K562 (cell line): Measurements from ENCODE around the gene SPTAN1. TPM values are rescaled to one million over a fixed set of nuclear protein-coding genes. Genes with fewer than 3 reads are reported as not detected.

Experiments used
- ATAC-seq: fragments of 200-7000 bp; cut with Tn5 transposase; 3 replicates; pipeline ENCODE4 v1.9.1; 2020; ENCODE audit warnings: moderate library complexity
- BruUV-seq: library from RNA; stranded (reverse); fragments of 400-500 nt; replicated peaks from 2 replicates; lab custom pipeline; 2021; lab: Mats Ljungman, UMichigan
- CTCF ChIA-PET: fragments of 300-600 bp; formaldehyde crosslinking; extraction: SDS; loops from one replicate; lab custom pipeline; 2021; ENCODE audit warnings: low intra/inter-chr PET ratio; lab: Yijun Ruan, JAX
- POLR2A ChIA-PET: fragments of 300-600, 350-650 bp; sonication (Branson Sonifier 250); formaldehyde crosslinking; extraction: SDS; loops from one replicate; lab custom pipeline; 2021; ENCODE audit warnings: antibody characterized with exemption, inconsistent platforms; lab: Yijun Ruan, JAX
- DNase-seq, 4 experiments: peaks; one replicate each; pipeline versions ENCODE4 v3.0.0 to v3.0.0-alpha.2; 2011 to 2018; ENCODE audit warnings: low spot score in 3 of 4, mixed read lengths in 3 of 4; ENCODE audit errors: extremely low read depth in 1 of 4
- FAIRE-seq: peaks from 2 replicates; lab custom pipeline; 2011; peaks lifted over from hg19 to GRCh38; lab: Jason Lieb, UNC
- H2AFZ ChIP-seq: 2 replicates; pipeline ENCODE4 v1.6.0; 2011; ENCODE audit warnings: low read depth, low read length, control low read depth, inconsistent platforms
- H3K27ac ChIP-seq: fragments of 200-600 bp; 3 replicates; pipeline ENCODE4 v1.8.0; 2011; ENCODE audit warnings: low read depth, mild to moderate bottlenecking, control low read depth, inconsistent platforms, low read length, moderate library complexity, mixed read lengths; ENCODE audit errors: extremely low read depth
- H3K27me3 ChIP-seq, 2 experiments: fragments of 300-600 bp in 1 of 2; 2 replicates in 1 of 2; 3 replicates in 1 of 2; pipeline versions ENCODE4 v1.6.0 to v1.8.0; 2011; ENCODE audit warnings: inconsistent platforms in 2 of 2, low read length in 2 of 2, mild to moderate bottlenecking in 1 of 2, mixed read lengths in 1 of 2, moderate library complexity in 1 of 2; ENCODE audit not compliant: control insufficient read depth in 2 of 2, insufficient read depth in 2 of 2
- H3K36me3 ChIP-seq: fragments of 300-600 bp; 3 replicates; pipeline ENCODE4 v1.8.0; 2011; ENCODE audit warnings: mild to moderate bottlenecking, low read length, inconsistent platforms; ENCODE audit not compliant: control insufficient read depth, insufficient read depth
- H3K4me1 ChIP-seq, 2 experiments: fragments of 200-600 bp in 1 of 2; replicated peaks in 1 of 2; 2 replicates in 1 of 2; 3 replicates in 1 of 2; pipeline versions ENCODE4 v1.5.1 to v1.8.0; 2011; ENCODE audit warnings: inconsistent platforms in 2 of 2, low read length in 2 of 2, mild to moderate bottlenecking in 1 of 2, mixed read lengths in 1 of 2, moderate library complexity in 1 of 2; ENCODE audit not compliant: control insufficient read depth in 2 of 2, insufficient read depth in 2 of 2
- H3K4me2 ChIP-seq: 2 replicates; pipeline ENCODE4 v1.6.1; 2011; ENCODE audit warnings: low read length, control low read depth, inconsistent platforms, mixed read lengths; ENCODE audit not compliant: insufficient read depth
- H3K4me3 ChIP-seq: fragments of 200-600 bp; sonication (generic), shearing (Covaris generic); 2 replicates; pipeline ENCODE4 v1.5.1; 2016; ENCODE audit warnings: control low read depth, inconsistent platforms
- H3K79me2 ChIP-seq: fragments of 200-600 bp; 3 replicates; pipeline ENCODE4 v1.8.0; 2011; ENCODE audit warnings: low read length, inconsistent platforms; ENCODE audit not compliant: control insufficient read depth, insufficient read depth
- H3K9ac ChIP-seq, 2 experiments: 2 replicates each; pipeline versions ENCODE4 v1.6.0 to v1.6.1; 2011; ENCODE audit warnings: low read depth in 2 of 2, low read length in 2 of 2, control low read depth in 1 of 2, inconsistent platforms in 1 of 2, mild to moderate bottlenecking in 1 of 2, mixed read lengths in 1 of 2; ENCODE audit not compliant: insufficient read depth in 1 of 2
- H3K9me1 ChIP-seq: one replicate; pipeline ENCODE4 v1.6.0; 2011; ENCODE audit warnings: inconsistent platforms, mild to moderate bottlenecking, low read length, moderate library complexity; ENCODE audit not compliant: control insufficient read depth, insufficient read depth
- H3K9me3 ChIP-seq: replicated peaks from 2 replicates; pipeline ENCODE4 v1.5.1; 2011; ENCODE audit warnings: low read depth, low read length, inconsistent platforms; ENCODE audit not compliant: control insufficient read depth, insufficient read depth
- H4K20me1 ChIP-seq: replicated peaks from 2 replicates; pipeline ENCODE4 v1.6.1; 2011; ENCODE audit warnings: low read length, inconsistent platforms, mixed read lengths; ENCODE audit not compliant: control insufficient read depth, insufficient read depth
- C11orf30 ChIP-seq: fragments of 450-650 bp; IDR thresholded peaks from 2 replicates; pipeline ENCODE4 v1.6.1; 2016; ENCODE audit warnings: low read depth, mild to moderate bottlenecking
- ELK1 ChIP-seq: sonication (generic); formaldehyde crosslinking; IDR thresholded peaks from 2 replicates; pipeline ENCODE4 v1.8.1; 2022; ENCODE audit warnings: missing genetic modification reagents
- HDGF ChIP-seq: fragments of 450-650 bp; IDR thresholded peaks from 2 replicates; pipeline ENCODE4 v1.6.1; 2016
- PHF21A ChIP-seq: fragments of 450-650 bp; IDR thresholded peaks from 2 replicates; pipeline ENCODE4 v1.6.1; 2017; ENCODE audit warnings: low read depth, borderline replicate concordance
- PML ChIP-seq: IDR thresholded peaks from 2 replicates; pipeline ENCODE4 v1.6.1; 2012; ENCODE audit warnings: low read length, inconsistent platforms
- UBTF ChIP-seq, 2 experiments: IDR thresholded peaks; 2 replicates each; pipeline ENCODE4 v1.6.1; 2012; ENCODE audit warnings: improper control_type of control experiment in 2 of 2, low read depth in 2 of 2, low read length in 2 of 2, borderline replicate concordance in 1 of 2
- ZNF217 ChIP-seq: sonication (generic); formaldehyde crosslinking; IDR thresholded peaks from 2 replicates; pipeline ENCODE4 v1.8.0; 2022; ENCODE audit warnings: mild to moderate bottlenecking, missing genetic modification reagents
- ZNF316 ChIP-seq: fragments of 450-650 bp; IDR thresholded peaks from 2 replicates; pipeline ENCODE4 v1.6.1; 2016
- WGBS: fragments of 100-300 bp; shearing (Covaris generic); methylation state at CpG from one replicate; pipeline ENCODE4 v1.1.6; 2016; ENCODE audit warnings: low coverage, mixed read lengths; ENCODE audit not compliant: insufficient coverage; ENCODE audit errors: missing lambda C conversion rate; 5-methylcytosine and 5-hydroxymethylcytosine counted together
- in situ Hi-C: fragments of 300-500 bp; cut with MboI; formaldehyde crosslinking; loops from 4 replicates; pipeline ENCODE4 v1.15.0; 2018; ENCODE audit warnings: inconsistent platforms, mixed read lengths
- intact Hi-C: fragments of 100-400 bp; cut with micrococcal nuclease; formaldehyde crosslinking; loops from 2 replicates; pipeline ENCODE4 v1.14.2; 2022
- polyA plus RNA-seq, 8 experiments: library from polyadenylated mRNA; depleted of rRNA in 4 of 8; stranded (reverse) in 5 of 8; unstranded in 3 of 8; fragments of >200 nt; fragmentation: Nextera tagmentation in 2 of 8; fragmentation: Illumina TruSeq in 1 of 8; extraction: Ambion mirVana in 2 of 8; extraction: Trizol in 1 of 8; gene quantifications; 2 replicates each; pipeline versions ENCODE4 v1.2.1 to v1.2.3, GENCODE V29; 2011 to 2014; ENCODE audit warnings: inconsistent platforms in 1 of 8, missing spikeins in 1 of 8
- total RNA-seq, 7 experiments: library from RNA; depleted of rRNA in 6 of 7; stranded (reverse); fragments of >200 nt in 6 of 7; fragmentation: Illumina TruSeq in 2 of 7; extraction: Trizol in 2 of 7; gene quantifications; 2 replicates each; pipeline versions ENCODE4 v1.2.1 to v1.2.3, GENCODE V29; 2011 to 2021; ENCODE audit warnings: low replicate concordance in 1 of 7

The SPTAN1 gene
- total and polyA plus RNA-seq, 9 of the 15 experiments (the other 6 are each of a cell fraction or from before 2014, with no cell fraction given): 1.5 to 13.5 (median 6.8) TPM

- H2AFZ ChIP-seq: no peak overlapping the region
- H3K4me1 ChIP-seq: peaks cover 2 to 8% of the 10 kb centered on the region in 2 experiments; a peak in 2 of 5 replicates
- POLR2A ChIA-PET: interaction anchor here (0.6 to 3.5 kb wide), 8 partner anchors 8 to 1211 kb away, joined by 3 to 17 read pairs (median 4); partner anchors contain the start of genes DYNC2I2 and PKN3
- no peak overlapping the region for H3K4me3 ChIP-seq
- no peaks in the 10 kb centered on the region for H3K36me3 ChIP-seq
- H3K79me2 ChIP-seq: no peaks in the 10 kb centered on the region
- no peak for ATAC-seq
- in situ Hi-C loops (no loop called here), intact Hi-C loops (no loop called here)
- no peaks in the 10 kb centered on the region for H3K9me1 ChIP-seq
- H3K9me3 ChIP-seq: no peaks in the 10 kb centered on the region
- no TSS peak for BruUV-seq
- FAIRE-seq: no peak
- H3K27me3 ChIP-seq: no peaks in the 10 kb centered on the region
- 53% methylated on average over 4 of the region's 4 CpGs for WGBS
- TF ChIP-seq PML: no peak
- no peak for TF ChIP-seq HDGF
- no peak for TF ChIP-seq PHF21A
- TF ChIP-seq UBTF (IDR thresholded peaks at IDR 0.05; ENCODE audit: borderline replicate concordance in 1 of 2, low read depth in 2 of 2, low read length in 2 of 2): no peak
- peak; percentile 54; the same call in 1 of the 2 replicates for TF ChIP-seq C11orf30
- no peak for TF ChIP-seq ZNF217
- peak; percentile 66 for TF ChIP-seq ZNF316
- no peak for TF ChIP-seq ELK1
- no peak overlapping the region for H3K4me2 ChIP-seq
- CTCF ChIA-PET: no interaction called here
- no peak overlapping the region for H3K27ac ChIP-seq
- no peaks in the 10 kb centered on the region for H4K20me1 ChIP-seq
- peak in 1 of 4 experiments; percentile 15 for DNase-seq
- H3K9ac ChIP-seq: no peak overlapping the region
These were observed 123.0 kb downstream of the SPTAN1 start for GRCh38 chr9:128675382-128675781.
